Lower lobe of right lung (tissue), 2 donors: ENCODE measurements around the gene TPSG1. TPM values are rescaled to one million over a fixed set of nuclear protein-coding genes. Genes with fewer than 3 reads are reported as not detected.

Experiments used
- ATAC-seq, 2 donors: fragments of 200-7000 bp; cut with Tn5 transposase; one replicate each; pipeline ENCODE4 v1.9.1; 2020 to 2022; ENCODE audit warnings: mild to moderate bottlenecking in 2 of 2, moderate library complexity in 2 of 2
- DNase-seq: peaks from one replicate; pipeline ENCODE4 v3.0.0-alpha.2; 2020
- H3K27ac ChIP-seq: fragments of 200-600 bp; one replicate; pipeline ENCODE4 v1.8.0; 2022
- H3K27me3 ChIP-seq: fragments of 200-600 bp; one replicate; pipeline ENCODE4 v1.8.0; 2022; ENCODE audit warnings: low read depth
- H3K36me3 ChIP-seq: fragments of 200-600 bp; one replicate; pipeline ENCODE4 v1.8.0; 2022; ENCODE audit warnings: mild to moderate bottlenecking
- H3K4me1 ChIP-seq: fragments of 200-600 bp; one replicate; pipeline ENCODE4 v1.8.0; 2022
- H3K4me3 ChIP-seq: fragments of 200-600 bp; one replicate; pipeline ENCODE4 v1.8.0; 2022; ENCODE audit warnings: mild to moderate bottlenecking
- H3K9me3 ChIP-seq: fragments of 200-600 bp; one replicate; pipeline ENCODE4 v1.8.0; 2022
- intact Hi-C: fragments of 100-400 bp; cut with DNase I; formaldehyde crosslinking; loops from one replicate; pipeline ENCODE4 v1.11.0; 2022
- total RNA-seq: library from RNA; stranded (reverse); fragmentation: NEBNext Ultra II Directional; extraction: Animal tissue kit (Norgen Biotek cat#: 25700); gene quantifications from one replicate; pipeline ENCODE4 v1.2.1, GENCODE V29; 2021
- TF ChIP-seq, protein P1 (sequence below): fragments of 200-600 bp; IDR thresholded peaks from one replicate; pipeline ENCODE4 v1.8.0; 2022; ENCODE audit warnings: antibody characterized with exemption, mild to moderate bottlenecking
- donor health status: DM: no; HTN: yes; CAD: no; lungs with severe emphysema.

Gene TPSG1
- total RNA-seq, 1 donor from 2014 or later: 2.9 TPM

DNA sequence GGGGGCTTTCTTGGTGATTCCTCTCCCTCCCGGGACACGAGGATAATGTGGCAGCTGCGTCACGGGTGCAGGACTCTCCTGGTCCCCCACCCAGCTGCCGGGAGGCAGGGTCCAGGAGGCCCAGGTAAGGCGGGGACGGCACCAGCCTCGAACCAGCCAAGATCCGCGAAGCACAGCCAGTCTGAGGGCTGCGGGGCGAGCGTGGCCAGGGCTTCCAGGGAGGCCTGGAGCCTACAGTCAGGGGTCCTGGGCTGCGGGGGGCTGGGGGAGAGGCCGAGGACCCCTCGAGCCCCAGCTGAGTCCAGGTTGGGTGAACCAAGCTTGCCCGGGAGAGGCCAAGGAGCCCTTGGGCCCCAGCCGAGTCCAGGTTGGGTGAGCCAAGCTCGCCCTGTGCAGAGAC, 40.8 kb upstream of the TPSG1 start:
- Histone ChIP-seq H3K4me1 (no peaks in the 10 kb centered on the region), H3K27me3 (peaks cover 43% of the 10 kb centered on the region), H3K4me3 (no peak overlapping the region), H3K36me3 (no peaks in the 10 kb centered on the region), H3K27ac (no peak overlapping the region), H3K9me3 (no peaks in the 10 kb centered on the region)
- DNase-seq (no peak), ATAC-seq (no peak)
- intact Hi-C loops: no loop called here
- TF ChIP-seq, protein P1, sequence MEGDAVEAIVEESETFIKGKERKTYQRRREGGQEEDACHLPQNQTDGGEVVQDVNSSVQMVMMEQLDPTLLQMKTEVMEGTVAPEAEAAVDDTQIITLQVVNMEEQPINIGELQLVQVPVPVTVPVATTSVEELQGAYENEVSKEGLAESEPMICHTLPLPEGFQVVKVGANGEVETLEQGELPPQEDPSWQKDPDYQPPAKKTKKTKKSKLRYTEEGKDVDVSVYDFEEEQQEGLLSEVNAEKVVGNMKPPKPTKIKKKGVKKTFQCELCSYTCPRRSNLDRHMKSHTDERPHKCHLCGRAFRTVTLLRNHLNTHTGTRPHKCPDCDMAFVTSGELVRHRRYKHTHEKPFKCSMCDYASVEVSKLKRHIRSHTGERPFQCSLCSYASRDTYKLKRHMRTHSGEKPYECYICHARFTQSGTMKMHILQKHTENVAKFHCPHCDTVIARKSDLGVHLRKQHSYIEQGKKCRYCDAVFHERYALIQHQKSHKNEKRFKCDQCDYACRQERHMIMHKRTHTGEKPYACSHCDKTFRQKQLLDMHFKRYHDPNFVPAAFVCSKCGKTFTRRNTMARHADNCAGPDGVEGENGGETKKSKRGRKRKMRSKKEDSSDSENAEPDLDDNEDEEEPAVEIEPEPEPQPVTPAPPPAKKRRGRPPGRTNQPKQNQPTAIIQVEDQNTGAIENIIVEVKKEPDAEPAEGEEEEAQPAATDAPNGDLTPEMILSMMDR: no peak

DNA sequence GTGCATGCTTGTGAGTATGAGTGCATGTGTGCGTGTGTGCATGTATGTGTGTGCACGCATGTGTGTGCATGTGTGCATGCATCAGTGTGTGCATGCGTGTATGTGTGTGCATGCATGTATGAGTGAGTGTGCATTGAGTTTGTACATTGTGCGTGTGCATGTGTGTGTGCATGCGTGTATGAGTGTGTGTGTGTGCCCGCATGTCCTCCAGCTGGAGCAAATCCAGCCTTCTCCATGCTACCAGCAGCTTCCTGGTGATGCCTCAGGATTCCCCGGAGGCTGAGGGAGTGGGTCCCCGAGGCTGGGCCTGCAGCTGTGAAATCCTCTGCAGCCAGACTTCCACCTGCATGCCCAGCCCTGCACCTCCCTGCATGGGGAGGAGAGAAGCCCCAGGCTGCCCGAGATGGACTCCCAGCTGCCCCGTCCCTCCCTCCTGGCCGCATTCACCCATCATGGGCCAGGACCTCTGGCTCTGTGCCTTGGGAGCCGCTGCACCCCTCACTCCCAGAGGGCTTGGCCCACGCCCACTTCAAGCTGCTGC, 40.1 kb upstream of the TPSG1 start:
- Histone ChIP-seq H3K27me3 (peaks cover 46% of the 10 kb centered on the region), H3K9me3 (no peaks in the 10 kb centered on the region), H3K4me1 (no peaks in the 10 kb centered on the region), H3K27ac (no peak overlapping the region), H3K36me3 (no peaks in the 10 kb centered on the region), H3K4me3 (no peak overlapping the region)
- TF ChIP-seq, protein P1: no peak
- DNase-seq: no peak
- no peak for ATAC-seq
- intact Hi-C loops: no loop called here

DNA sequence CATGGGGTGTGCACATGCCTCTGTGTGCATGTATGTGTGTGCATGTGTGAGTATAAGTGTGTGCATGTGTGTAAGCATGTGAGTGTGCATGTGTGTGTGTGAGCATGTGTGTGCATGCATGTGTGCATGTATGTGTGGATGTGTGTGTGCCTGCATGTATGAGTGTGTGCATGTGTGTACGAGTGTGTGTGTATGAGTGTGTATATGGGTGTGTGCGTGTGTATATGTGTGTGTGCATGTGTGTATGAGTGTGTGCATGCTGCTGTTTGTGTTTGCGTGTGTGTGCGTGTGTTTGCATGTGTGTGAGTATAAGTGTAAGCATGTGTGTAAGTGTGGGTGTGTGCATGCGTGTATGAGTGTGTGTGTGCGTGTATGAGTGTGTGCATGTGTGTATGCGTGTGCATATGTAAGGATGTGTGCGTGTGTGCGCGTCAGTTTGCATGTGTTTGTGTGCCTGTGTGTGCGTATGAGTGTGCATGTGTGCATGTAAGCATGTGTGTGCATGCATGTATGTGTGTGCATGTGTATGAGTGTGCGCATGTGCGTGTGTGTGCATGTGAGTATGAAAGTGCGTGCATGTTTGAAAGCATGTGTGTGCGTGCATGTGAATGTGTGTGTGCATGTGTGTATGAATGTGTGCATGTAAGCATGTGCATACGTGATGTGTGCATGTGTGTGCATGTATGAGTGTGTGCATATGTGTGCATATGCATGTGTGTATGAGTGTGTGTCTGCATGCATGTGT, 39.4 kb upstream of the TPSG1 start:
- DNase-seq (no peak), ATAC-seq (no peak)
- Histone ChIP-seq H3K9me3 (no peaks in the 10 kb centered on the region), H3K4me1 (no peaks in the 10 kb centered on the region), H3K27me3 (peaks cover 46% of the 10 kb centered on the region), H3K36me3 (no peaks in the 10 kb centered on the region), H3K27ac (no peak overlapping the region), H3K4me3 (no peak overlapping the region)
- TF ChIP-seq, protein P1: no peak
- intact Hi-C loops: no loop called here

DNA sequence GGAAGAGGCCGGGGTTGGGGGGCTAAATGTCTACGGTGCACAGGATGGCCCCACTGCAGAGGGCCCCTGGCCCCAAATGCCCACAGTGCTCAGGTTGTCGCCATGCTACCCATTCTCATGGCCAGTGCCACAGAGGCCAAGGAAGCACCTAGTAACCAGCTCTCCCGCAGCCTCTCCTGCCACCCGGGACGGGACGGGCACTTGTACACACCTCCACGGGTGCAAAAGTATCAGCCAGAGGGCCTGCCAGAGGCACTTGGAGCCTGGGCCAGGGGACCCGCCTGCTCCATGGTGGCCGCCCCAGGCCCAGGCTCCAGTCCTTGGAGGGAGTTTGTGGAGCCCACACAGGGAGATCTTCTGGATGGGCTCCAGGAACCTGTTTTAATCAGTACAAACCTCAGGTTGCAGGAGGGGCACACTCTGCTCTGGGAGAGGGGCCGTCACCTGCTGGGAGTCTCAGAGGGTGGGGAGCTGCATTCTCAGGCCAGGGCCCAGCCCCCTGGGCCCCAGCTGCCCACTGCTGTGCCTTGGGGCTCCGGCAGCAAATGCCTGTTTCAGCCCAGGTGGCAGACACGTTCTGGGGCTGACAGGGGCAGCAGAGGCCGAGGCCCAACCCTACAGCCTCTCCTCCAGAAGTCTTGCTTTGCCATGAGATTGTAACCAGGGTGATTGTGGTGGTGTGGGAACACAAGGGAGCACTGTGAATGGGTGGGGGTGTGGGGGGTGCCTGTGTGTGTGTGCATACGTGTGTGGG, 38.7 kb upstream of the TPSG1 start:
- peaks cover 53% of the 10 kb centered on the region for H3K27me3 ChIP-seq
- H3K4me3 ChIP-seq: no peak overlapping the region
- intact Hi-C loops: no loop called here
- no peak for ATAC-seq
- no peak for DNase-seq
- H3K9me3 ChIP-seq: no peaks in the 10 kb centered on the region
- H3K36me3 ChIP-seq: no peaks in the 10 kb centered on the region
- no peak overlapping the region for H3K27ac ChIP-seq
- TF ChIP-seq, protein P1: no peak
- no peaks in the 10 kb centered on the region for H3K4me1 ChIP-seq

DNA sequence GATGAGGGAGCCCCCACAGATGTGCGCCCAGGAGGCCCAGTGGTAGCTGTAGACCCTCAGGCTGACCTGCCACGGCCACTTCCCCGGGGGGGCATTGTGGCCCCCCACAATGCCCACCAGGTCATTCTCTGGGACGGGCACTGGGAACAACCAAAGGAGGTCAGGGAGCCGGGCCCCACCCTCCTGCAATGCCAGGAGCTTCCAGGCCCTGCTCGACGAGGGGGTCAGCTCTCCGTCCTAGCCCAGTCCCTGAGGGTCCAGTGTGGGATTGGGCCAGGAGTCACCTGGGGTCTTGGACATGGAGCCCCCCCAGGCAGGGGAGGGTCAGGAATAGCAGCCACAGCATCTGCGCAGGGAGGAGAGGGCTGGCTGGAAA, 37.8 kb upstream of the TPSG1 start:
- TF ChIP-seq, protein P1: no peak
- Histone ChIP-seq H3K4me3 (no peak overlapping the region), H3K27ac (no peak overlapping the region), H3K27me3 (peaks cover 53% of the 10 kb centered on the region), H3K9me3 (no peaks in the 10 kb centered on the region), H3K36me3 (no peaks in the 10 kb centered on the region), H3K4me1 (no peaks in the 10 kb centered on the region)
- no peak for DNase-seq
- ATAC-seq: no peak
- intact Hi-C loops: no loop called here
